Panc1 (cell line): Measurements from ENCODE around the gene EXD3.

Experiments
- POLR2AphosphoS5 ChIP-seq: IDR thresholded peaks from 2 replicates; pipeline ENCODE4 v1.6.1; 2012; ENCODE audit warnings: mild to moderate bottlenecking, low read depth, low read length, moderate library complexity
- SIN3A ChIP-seq: IDR thresholded peaks from 2 replicates; pipeline ENCODE4 v1.6.1; 2012; ENCODE audit warnings: low read depth, mild to moderate bottlenecking, low read length, moderate library complexity, borderline replicate concordance; ENCODE audit not compliant: insufficient read depth
- TCF7L2 ChIP-seq: IDR thresholded peaks from 2 replicates; pipeline ENCODE4 v1.6.1; 2011; ENCODE audit warnings: mild to moderate bottlenecking, low read depth, low read length, inconsistent platforms
- TF ChIP-seq, protein P1 (sequence below): fragments of 450-650 bp; IDR thresholded peaks from 2 replicates; pipeline ENCODE4 v1.5.1; 2017; ENCODE audit warnings: mild to moderate bottlenecking
- TF ChIP-seq, protein P2 (sequence below), 2 experiments: IDR thresholded peaks; 2 replicates each; pipeline ENCODE4 v1.6.1; 2011 to 2012; ENCODE audit warnings: low read depth in 2 of 2, control low read depth in 1 of 2, low read length in 1 of 2, mild to moderate bottlenecking in 1 of 2, moderate library complexity in 1 of 2; ENCODE audit not compliant: insufficient read depth in 1 of 2

DNA sequence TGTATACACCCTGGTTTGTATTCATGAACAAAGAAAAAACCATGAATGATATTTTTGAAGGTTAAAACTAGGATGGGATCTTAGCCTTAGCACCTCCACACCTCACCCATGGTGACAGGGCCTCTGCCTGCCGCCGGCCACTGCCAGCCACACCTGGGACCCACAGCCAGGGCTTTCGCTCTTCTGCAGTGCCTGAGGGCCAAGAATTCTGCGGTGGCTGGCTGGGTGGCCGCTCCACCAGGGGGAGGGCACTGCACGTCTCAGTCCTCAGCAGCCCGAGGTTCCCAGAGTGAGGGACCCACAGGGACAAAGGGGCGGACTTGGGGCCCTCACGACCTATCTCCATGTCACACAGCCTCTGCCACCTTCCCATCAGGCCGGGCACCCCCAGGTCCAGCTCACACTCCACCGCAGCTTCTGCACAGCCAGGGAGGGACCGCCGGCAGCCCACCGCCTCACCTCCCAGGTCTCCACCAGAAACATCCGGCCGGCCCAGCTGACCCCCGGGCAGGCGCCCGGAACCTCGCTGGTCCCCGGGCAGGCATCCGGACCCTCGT lies 6.9 kb downstream of the EXD3 start:
- TF ChIP-seq, protein P1, sequence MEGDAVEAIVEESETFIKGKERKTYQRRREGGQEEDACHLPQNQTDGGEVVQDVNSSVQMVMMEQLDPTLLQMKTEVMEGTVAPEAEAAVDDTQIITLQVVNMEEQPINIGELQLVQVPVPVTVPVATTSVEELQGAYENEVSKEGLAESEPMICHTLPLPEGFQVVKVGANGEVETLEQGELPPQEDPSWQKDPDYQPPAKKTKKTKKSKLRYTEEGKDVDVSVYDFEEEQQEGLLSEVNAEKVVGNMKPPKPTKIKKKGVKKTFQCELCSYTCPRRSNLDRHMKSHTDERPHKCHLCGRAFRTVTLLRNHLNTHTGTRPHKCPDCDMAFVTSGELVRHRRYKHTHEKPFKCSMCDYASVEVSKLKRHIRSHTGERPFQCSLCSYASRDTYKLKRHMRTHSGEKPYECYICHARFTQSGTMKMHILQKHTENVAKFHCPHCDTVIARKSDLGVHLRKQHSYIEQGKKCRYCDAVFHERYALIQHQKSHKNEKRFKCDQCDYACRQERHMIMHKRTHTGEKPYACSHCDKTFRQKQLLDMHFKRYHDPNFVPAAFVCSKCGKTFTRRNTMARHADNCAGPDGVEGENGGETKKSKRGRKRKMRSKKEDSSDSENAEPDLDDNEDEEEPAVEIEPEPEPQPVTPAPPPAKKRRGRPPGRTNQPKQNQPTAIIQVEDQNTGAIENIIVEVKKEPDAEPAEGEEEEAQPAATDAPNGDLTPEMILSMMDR: no peak
- TF ChIP-seq POLR2AphosphoS5: no peak
- TF ChIP-seq TCF7L2: no peak
- TF ChIP-seq, protein P2, sequence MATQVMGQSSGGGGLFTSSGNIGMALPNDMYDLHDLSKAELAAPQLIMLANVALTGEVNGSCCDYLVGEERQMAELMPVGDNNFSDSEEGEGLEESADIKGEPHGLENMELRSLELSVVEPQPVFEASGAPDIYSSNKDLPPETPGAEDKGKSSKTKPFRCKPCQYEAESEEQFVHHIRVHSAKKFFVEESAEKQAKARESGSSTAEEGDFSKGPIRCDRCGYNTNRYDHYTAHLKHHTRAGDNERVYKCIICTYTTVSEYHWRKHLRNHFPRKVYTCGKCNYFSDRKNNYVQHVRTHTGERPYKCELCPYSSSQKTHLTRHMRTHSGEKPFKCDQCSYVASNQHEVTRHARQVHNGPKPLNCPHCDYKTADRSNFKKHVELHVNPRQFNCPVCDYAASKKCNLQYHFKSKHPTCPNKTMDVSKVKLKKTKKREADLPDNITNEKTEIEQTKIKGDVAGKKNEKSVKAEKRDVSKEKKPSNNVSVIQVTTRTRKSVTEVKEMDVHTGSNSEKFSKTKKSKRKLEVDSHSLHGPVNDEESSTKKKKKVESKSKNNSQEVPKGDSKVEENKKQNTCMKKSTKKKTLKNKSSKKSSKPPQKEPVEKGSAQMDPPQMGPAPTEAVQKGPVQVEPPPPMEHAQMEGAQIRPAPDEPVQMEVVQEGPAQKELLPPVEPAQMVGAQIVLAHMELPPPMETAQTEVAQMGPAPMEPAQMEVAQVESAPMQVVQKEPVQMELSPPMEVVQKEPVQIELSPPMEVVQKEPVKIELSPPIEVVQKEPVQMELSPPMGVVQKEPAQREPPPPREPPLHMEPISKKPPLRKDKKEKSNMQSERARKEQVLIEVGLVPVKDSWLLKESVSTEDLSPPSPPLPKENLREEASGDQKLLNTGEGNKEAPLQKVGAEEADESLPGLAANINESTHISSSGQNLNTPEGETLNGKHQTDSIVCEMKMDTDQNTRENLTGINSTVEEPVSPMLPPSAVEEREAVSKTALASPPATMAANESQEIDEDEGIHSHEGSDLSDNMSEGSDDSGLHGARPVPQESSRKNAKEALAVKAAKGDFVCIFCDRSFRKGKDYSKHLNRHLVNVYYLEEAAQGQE (IDR thresholded peaks at IDR 0.05; ENCODE audit: insufficient read depth in 1 of 2, low read depth in 2 of 2, low read length in 1 of 2): no peak
- no peak for TF ChIP-seq SIN3A
